Epithelial cell of proximal tubule (primary cell): ENCODE results near the gene ATAD3C. TPM values are rescaled to one million over a fixed set of nuclear protein-coding genes. Genes with fewer than 3 reads are reported as not detected.
"Not testable (repeated sequence)": the region's sequence is repeated elsewhere in the genome, so short reads cannot be mapped to it uniquely, and the experiment has no call there.

Experiments
- DNase-seq: peaks from one replicate; pipeline ENCODE4 v3.0.0-alpha.2; 2011; ENCODE audit warnings: low read depth
- H3K4me3 ChIP-seq: 2 replicates; pipeline ENCODE4 v1.5.1; 2011; ENCODE audit warnings: low read depth, mild to moderate bottlenecking, low read length
- CTCF ChIP-seq: conservative IDR thresholded peaks from 2 replicates; pipeline ENCODE4 v1.5.1; 2012; ENCODE audit warnings: low read depth, mild to moderate bottlenecking, low read length
- total RNA-seq: library from RNA; depleted of rRNA; stranded (reverse); fragments of >200 nt; gene quantifications from 2 replicates; pipeline ENCODE4 v1.2.3, GENCODE V29; 2015

Gene ATAD3C
- total RNA-seq, 1 donor from 2014 or later = under 0.01 TPM

- no peak for TF ChIP-seq CTCF
- no peak overlapping the region for H3K4me3 ChIP-seq
- no peak for DNase-seq
Measured at GRCh38 chr1:1517973-1518620, 68.6 kb downstream of the ATAD3C start.

- DNase-seq, H3K4me3 ChIP-seq: not testable (repeated sequence)
Measured at GRCh38 chr1:1518621-1519007, 69.1 kb downstream of the ATAD3C start.

Other genes with a start within 250 kb of the ATAD3C start
- gene TNFRSF18, start 243.1 kb upstream of the ATAD3C start, total RNA-seq = 0.65 and 3.1 TPM in 2 replicates
- gene TNFRSF4, start 235.5 kb upstream of the ATAD3C start, total RNA-seq = 0.36 and 0.40 TPM in 2 replicates
- 149 and 156 TPM in 2 replicates for gene SDF4, start 217.7 kb upstream of the ATAD3C start, total RNA-seq
- 34.1 and 36.6 TPM in 2 replicates for gene B3GALT6, start 217.5 kb upstream of the ATAD3C start, total RNA-seq
- 1.7 and 5.1 TPM in 2 replicates for gene C1QTNF12, start 203.0 kb upstream of the ATAD3C start, total RNA-seq
- gene UBE2J2, start 175.8 kb upstream of the ATAD3C start, total RNA-seq = 49.3 and 84.1 TPM in 2 replicates
- 0.14 and 1.5 TPM in 2 replicates for gene SCNN1D, start 169.3 kb upstream of the ATAD3C start, total RNA-seq
- gene ACAP3, start 141.8 kb upstream of the ATAD3C start, total RNA-seq = 21.8 and 29.1 TPM in 2 replicates
- 46.5 and 92.7 TPM in 2 replicates for gene PUSL1, start 141.1 kb upstream of the ATAD3C start, total RNA-seq
- 58.7 and 118 TPM in 2 replicates for gene INTS11, start 125.0 kb upstream of the ATAD3C start, total RNA-seq
- gene CPTP, start 124.9 kb upstream of the ATAD3C start, total RNA-seq = 40.1 and 42.4 TPM in 2 replicates
- gene TAS1R3, start 118.4 kb upstream of the ATAD3C start, total RNA-seq = not detected in 2 replicates
- 78.6 and 113 TPM in 2 replicates for gene DVL1, start 100.3 kb upstream of the ATAD3C start, total RNA-seq
- 43.2 and 137 TPM in 2 replicates for gene MXRA8, start 91.1 kb upstream of the ATAD3C start, total RNA-seq
- 258 and 347 TPM in 2 replicates for gene AURKAIP1, start 74.5 kb upstream of the ATAD3C start, total RNA-seq
- 47.3 and 96.3 TPM in 2 replicates for gene CCNL2, start 50.4 kb upstream of the ATAD3C start, total RNA-seq
- gene MRPL20, start 42.4 kb upstream of the ATAD3C start, total RNA-seq = 150 and 246 TPM in 2 replicates
- 2.7 and 4.0 TPM in 2 replicates for gene ANKRD65, start 28.4 kb upstream of the ATAD3C start, total RNA-seq
- gene VWA1, start 14.0 kb upstream of the ATAD3C start, total RNA-seq = 41.6 and 56.3 TPM in 2 replicates
- 42.8 and 91.2 TPM in 2 replicates for gene ATAD3B, start 22.1 kb downstream of the ATAD3C start, total RNA-seq
- 52.6 and 110 TPM in 2 replicates for gene ATAD3A, start 62.5 kb downstream of the ATAD3C start, total RNA-seq
- gene TMEM240, start 90.9 kb downstream of the ATAD3C start, total RNA-seq = 1.6 and 1.7 TPM in 2 replicates
- gene SSU72, start 125.2 kb downstream of the ATAD3C start, total RNA-seq = 136 and 147 TPM in 2 replicates
- 2.6 and 6.1 TPM in 2 replicates for gene FNDC10, start 150.4 kb downstream of the ATAD3C start, total RNA-seq
- gene MIB2, start 165.8 kb downstream of the ATAD3C start, total RNA-seq = 18.5 and 29.4 TPM in 2 replicates
- 3.5 and 15.0 TPM in 2 replicates for gene MMP23B, start 182.5 kb downstream of the ATAD3C start, total RNA-seq
- gene CDK11B, start 209.3 kb downstream of the ATAD3C start, total RNA-seq = 16.3 and 22.9 TPM in 2 replicates
- 22.4 and 22.8 TPM in 2 replicates for gene SLC35E2B, start 243.1 kb downstream of the ATAD3C start, total RNA-seq